Tongue (tissue), 2 donors: ENCODE measurements around the gene TBC1D5. TPM values are rescaled to one million over a fixed set of nuclear protein-coding genes. Genes with fewer than 3 reads are reported as not detected.

Experiments used
- DNase-seq: peaks from one replicate; pipeline ENCODE4 v3.0.0-alpha.2; 2015
- total RNA-seq: library from RNA; depleted of rRNA; stranded (reverse); fragments of >200 nt; gene quantifications from one replicate; pipeline ENCODE4 v1.2.3, GENCODE V29; 2014

TBC1D5 gene
- total RNA-seq, 1 donor from 2014 or later, result 118 TPM

DNA sequence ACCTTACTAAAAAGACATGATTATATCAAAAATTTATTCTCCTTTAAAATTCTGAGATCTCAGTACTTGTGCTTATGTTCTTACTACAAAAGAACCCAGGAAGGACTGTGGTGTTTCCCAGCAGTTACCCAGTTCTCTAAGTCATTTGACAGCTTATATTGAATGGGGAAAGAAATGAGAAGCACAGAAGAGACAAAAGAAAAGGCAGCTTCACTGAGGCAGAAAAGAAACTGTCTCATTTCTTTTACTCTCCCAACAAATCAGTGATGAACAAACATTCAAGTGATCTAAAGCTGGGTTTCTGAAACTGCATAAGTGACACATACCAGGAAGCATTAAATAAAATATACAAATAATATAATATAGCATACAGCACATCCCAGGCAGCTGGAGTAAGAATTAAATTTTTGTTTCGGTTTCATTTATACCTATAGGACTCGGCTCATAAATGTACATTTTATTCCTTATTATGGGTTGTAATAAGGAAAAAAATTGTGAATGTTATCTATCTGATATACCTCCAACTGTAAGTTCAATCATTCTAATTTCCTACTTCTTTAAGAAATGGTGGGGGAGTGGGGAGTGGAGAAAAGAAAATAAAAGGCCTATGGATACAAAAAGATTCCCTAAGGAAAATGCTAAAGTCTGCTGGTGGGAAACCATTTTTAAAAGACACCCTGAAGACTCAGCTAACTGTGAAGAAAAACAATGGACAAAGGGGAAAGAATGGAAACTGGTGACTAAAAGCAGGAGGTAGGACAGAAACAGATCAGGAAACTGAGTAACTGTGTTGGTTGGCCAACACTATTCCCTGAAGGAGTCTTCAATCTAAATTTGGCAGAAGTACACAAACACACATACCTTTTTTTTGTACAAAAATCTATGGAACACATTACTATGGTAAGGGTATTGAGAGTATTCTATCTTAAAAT is 156.8 kb downstream of the TBC1D5 start:
- no peak for DNase-seq

DNA sequence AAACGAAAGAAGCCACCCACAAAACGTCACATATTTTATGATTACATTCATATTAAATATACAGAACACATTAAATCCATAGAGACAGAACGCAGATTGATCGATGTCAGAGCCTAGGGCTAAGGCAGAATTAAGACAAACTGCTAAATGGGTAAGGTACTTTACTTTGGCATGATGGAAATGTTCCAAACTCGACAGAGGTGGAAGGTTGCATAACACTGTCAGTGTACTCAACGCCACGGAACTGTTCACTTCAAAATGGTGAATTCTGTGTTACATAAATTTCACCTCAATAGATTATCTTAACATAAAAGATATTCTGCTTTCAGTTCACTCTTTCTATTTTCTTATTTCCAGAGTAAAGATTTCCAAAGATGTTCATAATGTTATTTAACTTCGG is 158.4 kb downstream of the TBC1D5 start:
- DNase-seq, result no peak

DNA sequence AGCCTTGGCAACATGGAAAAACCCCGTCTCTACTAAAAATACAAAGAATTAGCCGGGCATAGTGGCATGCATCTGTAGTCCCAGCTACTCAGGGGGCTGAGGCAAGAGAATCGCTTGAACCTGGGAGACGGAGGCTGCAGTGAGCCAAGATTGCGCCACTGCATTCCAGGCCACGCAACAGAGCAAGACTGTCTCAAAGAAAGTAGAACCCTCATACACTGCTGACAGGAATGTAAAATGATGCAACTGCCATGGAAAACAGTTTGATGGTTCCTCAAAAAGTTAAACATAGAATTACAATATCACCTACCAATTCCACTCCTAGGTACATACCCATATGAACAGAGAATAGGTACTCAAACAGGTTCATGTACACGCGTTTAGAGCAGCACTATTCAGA is 158.9 kb downstream of the TBC1D5 start:
- no peak for DNase-seq

DNA sequence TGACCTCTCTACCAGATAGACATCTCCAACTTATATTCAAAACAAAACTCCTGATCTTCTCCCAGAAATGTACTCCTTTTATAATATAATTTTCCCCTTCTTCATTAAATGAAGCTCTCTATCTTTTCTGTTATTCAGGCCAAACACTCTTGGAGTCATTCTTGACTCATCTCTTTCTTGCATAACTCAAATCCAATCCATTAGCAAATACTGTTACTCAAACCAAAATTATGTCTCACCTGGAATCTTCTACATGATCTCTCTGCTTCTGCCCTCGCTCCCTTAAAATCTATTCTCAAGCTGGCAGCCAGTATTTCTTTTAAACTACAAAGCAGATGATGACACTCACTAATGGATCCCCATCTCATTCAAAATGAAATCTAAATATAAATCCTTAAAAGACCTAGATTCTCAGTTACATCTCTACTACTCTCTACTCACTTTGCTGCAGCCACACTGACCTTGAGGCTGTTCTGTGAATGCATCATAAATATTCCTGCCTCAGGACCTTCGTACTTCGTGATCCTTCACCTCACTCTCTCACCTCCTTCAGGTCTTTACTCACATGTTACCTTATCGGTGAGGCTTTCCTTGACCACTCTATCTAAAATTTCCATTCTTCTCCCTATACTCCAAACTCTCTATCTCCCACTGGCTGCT is 160.9 kb downstream of the TBC1D5 start:
- no peak for DNase-seq

DNA sequence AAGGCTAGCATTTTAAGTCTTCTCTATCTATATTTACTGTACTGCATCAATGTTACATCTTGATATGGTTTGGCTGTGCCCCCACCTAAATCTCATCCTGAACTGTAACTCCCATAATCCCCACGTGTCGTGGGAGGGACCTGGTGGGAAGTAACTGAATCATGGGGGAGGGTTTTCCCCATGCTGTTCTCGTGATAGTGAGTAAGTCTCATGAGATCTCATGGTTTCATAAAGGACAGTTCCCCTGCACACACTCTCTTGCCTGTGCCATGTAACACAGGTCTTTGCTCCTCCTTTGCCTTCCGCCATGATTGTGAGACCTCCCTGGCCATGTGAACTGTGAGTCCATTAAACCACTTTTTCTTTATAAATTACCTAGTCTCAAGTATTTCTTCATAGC is 161.5 kb downstream of the TBC1D5 start:
- no peak for DNase-seq

DNA sequence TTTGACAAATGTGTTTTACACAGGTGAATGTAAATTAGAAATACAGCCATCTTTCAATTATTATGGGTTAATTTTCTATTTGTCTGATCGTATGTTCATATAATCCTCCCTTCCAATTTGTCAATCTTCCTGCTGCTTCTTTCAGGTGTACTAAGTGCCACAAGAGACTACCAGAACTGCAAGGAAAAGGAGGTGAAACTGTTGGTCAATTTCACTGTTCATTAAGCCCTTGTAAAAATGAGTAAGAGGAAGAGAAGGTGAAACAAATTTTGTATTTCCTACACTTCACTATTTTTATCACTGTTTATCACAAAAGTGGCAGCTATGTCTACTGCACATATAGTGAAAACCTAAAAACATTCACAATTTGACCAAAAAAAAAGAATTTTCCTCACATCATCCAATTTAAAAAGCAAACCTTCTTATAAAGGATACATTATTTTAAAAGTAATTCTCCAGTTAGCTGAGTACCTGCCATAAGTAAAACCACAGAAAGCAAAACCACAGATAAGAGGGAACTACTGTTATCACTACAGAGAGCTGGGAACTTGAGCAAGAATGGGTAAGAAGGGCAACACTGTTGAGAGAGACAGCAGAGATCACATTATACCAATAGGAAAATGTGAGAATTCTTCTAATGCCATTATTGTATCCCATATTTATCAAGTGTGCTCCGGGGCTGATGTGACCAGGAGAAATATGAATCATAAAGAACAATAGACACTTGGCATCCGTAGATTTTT is 163.0 kb downstream of the TBC1D5 start:
- DNase-seq, result no peak

DNA sequence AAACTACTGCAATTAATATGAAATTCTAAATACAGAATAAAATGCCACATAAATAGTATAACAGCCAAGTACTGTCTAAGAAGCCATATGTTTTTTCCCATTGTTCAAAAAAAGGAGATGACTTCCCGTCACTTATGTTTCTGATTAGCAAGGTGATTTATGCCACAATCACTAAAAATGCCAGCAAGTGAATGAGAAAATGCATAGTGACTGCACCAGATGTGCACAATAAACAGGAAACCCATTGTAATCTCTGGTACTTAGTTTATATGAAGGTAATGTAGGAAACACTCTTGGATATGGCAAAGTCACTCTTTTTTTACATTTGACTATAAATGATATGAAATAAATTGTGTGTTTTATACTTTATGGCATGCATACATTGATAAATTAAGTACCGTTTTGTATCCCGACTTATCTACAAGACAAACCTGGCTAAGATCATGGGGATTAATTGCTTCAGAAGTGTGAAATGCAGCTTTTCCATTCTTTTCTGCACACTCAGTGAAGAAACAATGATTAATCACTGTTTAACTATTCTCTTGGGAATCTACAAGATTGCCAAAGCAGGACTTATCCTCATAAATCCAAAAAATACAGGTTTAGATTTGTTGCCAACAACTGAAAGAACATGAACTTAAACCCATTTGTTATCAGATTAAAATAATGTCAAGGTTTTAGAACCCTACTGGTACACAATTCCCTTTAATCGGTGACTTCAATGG is 164.5 kb downstream of the TBC1D5 start:
- DNase-seq, result no peak

DNA sequence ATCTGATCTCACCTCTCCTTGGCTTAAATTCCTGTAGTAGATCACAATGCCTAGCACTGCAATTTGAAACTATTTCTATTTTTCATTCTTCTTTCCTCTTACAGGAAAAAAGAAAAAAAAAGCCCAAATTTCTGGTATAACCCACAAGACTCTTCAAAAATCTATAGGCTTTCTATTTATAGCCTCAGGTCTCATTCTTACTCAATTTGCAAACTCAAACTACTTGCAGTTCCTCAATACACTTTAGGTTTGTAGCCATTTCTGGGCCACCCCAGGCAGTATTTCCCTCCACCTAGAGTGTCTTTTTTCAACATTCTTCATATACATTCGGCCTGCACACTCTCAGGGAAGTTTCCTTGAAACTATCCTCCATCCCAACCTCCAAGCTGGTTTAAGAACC is 169.0 kb downstream of the TBC1D5 start:
- no peak for DNase-seq

DNA sequence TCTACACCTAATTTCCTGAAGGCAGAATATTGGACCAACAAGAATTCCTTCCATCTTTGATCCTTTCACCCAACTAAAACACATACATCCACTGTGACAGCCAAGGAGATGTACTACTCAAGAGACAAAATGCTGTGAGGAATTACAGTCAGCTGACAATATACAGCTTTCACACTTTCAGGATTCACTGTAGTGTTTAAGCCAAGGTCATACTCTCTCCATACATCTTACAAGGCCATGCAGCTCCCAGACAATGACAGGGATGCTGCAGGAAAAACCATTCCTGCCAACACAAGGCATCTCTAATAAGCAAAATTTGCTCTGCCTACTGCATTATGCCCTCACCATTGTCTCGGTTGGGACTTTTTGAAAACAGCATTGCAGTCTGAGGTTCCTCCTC is 170.7 kb downstream of the TBC1D5 start:
- DNase-seq, result no peak

DNA sequence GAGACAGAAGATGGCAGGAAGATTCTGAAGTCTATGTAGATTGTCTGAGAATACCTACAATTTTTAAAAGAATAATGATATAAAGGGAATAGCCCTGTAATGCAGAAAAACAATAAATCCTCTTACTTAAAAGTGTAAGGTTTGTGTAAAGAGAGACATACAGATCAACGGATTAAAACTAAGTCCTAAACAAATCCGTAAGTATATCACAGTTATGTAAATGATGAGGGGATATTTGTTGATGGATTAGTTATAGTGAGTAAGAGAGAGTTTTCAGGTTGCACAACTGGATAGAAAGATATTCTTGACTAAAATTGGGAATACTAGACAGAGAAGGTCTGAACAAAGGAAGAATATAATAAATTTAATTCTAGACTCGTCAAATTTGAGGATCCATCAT is 179.6 kb downstream of the TBC1D5 start:
- DNase-seq, result no peak

DNA sequence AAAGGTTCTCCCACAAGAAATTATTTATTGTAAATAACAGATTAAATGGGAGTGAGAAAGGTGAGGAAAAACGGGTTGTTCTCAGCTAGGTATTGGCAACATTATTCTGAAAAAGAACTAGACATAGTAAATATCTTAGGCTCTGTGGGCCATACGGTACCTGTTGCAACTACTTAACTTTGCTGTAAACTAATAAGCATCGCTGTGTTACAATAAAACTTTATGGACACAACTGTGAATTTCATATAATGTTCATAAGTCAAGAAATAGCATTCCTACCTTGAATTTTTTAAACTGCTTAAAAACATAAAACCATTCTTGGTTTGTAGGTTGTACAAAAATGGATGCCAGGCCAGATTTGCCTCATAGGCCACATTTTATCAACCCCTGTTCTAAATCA is 183.9 kb downstream of the TBC1D5 start:
- DNase-seq, result no peak

DNA sequence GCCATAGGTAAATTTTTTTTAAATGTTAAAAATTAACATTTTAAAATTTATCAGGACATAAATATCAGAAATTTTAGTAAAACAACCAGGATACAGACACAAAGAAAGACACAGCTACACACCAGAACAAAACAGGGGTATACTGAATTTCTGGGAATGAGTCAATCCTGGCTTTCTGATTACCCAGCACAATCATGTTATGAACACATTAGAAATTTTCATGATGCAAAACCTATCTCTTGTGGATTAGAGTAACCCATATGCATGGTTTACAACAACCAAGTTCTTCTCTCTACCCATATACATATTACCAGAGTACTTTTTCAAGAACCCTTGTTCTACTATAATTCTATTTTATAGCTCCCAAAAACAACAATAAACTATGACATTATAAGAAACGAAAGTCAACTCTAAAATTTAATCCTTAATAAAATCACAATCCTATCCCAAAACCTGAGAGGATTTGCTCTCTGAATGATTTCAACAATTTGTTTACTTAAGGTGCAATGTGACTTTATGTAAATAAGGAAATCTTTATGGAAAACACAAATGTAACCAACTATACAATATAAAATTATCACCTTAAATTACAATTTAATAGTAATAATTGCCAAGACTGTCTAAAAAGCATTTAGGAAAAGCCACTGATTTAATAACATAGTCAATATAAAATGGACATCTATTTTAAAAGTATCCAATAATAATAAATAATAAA is 184.5 kb downstream of the TBC1D5 start:
- DNase-seq, result no peak

DNA sequence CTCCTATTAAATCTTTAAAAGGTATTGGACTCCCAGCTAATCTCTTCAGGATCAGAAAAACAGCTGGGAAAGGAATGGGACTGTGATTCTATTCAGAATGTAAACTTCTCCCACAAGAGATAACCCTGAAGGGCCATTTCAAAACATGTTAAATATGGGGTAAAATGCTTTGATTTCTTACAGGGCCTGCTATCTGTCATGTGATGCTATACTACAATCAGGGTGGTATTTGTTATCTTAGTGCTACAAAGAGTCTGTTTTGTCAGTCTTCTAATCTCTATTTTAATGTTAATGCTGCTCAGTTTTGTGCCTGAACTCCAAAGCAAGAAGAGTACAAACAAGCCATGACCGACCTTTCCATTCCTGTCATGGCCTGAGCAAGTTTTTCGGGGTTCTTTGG is 186.9 kb downstream of the TBC1D5 start:
- no peak for DNase-seq

DNA sequence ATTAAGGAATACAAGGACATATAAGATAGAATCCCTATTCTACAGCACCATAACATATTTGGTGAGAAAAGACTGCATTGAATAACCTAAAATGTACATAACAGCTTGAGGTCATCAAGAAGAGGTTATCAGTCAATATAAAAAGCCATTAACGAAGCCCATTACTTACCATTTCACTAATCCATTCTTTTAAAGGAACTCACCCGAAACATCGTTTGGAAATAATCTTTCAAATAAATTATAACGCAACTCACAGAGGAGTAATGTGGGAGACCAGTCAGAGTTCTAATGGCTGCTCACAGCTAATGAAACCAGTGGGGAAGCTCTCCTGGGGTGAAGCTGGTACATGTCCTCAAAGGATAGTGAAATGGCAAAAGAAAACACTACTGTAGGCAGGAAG is 188.4 kb downstream of the TBC1D5 start:
- no peak for DNase-seq

DNA sequence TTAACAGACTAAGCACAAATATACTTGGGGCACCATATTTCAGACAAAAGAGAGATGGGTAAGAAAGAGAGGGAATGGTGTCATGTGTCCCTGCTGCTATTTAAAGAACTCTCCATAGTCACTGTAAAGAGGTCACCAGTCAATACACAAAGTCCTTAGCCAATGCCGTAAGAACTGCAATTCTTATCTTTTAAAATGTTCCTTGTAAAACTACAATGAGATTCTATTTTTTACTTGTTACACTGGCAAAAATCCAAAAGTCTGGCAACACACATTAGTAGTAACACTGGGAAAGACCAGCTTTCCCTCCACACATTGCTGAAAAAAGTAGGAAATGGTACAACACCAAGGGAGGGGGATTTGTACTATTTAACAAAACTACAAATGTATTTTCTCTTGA is 189.4 kb downstream of the TBC1D5 start:
- no peak for DNase-seq

DNA sequence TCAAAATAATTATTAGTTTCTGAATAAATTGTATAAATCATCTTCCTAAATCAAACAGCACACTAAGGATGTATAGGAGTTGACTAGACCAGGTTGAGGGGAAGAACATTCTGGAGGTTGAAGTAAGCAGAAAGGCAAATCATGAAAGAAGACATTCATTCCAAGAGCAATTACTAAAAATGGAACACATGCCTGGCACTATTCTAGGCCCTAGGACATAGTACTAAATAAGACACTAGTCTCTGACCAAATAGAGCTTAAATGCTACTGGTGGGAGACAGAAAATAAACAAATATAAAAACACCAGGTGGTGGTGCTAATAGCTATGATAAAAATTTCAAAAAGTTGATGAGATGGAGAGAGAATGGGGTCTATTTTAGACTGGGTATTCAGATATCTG is 190.1 kb downstream of the TBC1D5 start:
- no peak for DNase-seq

DNA sequence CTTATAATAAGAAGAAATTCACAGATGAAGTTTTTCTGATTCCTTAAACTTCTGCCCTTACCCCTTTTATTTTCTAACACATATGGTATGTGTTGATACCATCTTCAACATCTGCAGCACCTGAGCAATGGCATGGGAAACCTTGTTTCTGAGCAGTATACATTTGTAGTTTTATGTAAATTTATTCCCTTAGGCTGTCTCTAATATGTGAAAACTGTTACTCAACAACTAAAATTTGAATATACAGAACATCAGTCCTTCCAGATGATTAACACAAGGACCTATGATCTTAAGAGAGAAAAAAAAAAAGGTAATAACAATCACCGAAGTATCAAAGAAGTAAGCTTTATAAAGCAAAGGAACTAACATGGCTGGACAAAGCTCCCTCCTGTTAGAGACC is 190.5 kb downstream of the TBC1D5 start:
- DNase-seq, result no peak

DNA sequence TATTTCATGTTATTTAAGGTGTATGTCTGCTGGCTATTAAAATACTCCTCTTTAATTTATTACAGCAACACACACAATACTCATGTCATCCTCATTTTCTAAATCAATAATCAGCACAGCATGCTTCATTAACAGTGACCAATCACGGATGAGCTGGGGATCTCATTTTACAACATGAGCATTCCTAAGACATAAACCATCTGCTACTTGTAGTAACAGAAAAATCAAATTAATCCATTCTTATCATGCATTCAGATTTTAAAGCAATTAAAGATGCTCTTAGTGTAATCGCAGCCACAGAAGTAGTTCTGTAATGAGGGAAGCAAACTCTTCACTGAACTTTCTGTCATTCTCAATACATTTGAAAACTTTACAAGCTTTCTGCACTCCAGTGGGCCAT is 191.1 kb downstream of the TBC1D5 start:
- DNase-seq, result no peak

DNA sequence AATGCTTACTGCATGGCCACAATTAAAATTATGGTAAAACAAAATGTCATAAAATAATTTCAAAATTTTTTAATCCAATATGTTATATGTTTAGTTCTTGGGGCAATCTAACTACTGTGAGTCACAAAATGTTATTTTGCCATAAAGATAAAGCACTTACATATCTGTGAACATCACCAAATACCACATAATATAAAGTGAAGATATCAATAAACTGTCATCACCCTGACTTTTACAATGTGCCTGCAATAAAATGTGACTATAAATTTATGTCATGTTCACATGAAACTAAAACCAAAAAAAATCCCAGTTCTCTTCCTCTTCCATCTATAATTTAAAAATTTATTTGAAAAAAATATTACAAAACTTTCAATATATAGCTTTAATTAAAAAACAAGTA is 191.8 kb downstream of the TBC1D5 start:
- no peak for DNase-seq

DNA sequence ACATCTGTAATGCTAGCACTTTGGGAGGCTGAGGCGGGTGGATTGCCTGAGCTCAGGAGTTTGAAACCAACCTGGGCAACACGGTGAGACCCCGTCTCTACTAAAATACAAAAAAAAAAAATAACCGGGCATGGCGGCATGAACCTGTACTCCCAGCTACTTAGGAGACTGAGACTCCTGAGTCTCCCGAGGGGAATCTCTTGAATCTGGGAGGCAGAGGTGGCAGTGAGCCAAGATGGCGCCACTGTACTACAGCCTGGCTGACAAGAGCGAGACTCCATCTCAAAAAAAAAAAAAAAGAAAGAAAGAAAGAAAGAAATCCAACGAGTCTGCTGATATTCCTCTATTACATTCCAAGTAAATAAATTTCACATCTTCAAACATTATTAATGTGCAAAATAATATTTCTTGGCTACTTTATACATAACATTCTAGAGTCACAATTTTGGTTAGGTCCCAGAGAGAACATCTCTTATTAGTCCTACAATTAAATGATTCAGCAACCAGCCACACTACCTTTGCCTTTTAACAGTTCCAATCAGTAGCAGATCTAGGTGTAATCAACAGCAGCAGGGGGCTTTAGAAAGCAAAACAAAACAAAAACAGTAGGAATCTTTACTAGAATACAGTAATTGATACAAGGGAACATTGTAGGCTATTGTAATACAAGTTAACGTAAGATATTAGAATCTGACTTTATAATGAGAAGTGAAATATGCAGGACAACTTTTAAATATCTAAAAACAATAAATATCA is 195.8 kb downstream of the TBC1D5 start:
- DNase-seq, result no peak

DNA sequence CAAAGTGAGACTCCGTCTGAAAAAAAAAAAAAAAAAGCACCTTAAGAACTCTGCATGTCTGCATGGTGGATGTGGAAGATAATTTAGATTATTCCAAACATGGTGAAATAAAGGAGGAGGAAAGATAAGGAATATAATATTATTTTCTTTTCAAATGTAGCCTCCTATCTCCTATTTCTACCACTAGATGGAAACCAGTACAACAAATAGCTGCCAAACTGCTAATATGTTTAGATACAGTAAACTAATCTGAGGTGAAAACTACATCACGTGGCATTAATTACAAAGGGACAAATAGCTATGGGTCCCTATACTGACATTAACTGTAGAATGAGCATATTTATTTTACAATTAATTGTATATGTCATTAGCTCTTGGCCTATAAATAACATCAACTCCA is 197.8 kb downstream of the TBC1D5 start:
- no peak for DNase-seq
